T1000 (cell line): Measurements from ENCODE around the gene PRX.
A peak's percentile ranks its signal among the peaks of the same experiment; 100 is the strongest.
"Not testable (repeated sequence)": the region's sequence is repeated elsewhere in the genome, so short reads cannot be mapped to it uniquely, and the experiment has no call there.

Experiments
- DNase-seq: peaks from one replicate; lab custom pipeline; 2025; ENCODE audit warnings: mixed read lengths; lab: John Stamatoyannopoulos, UW

Gene PRX

GRCh38 chr19:40416918-40417642, 3.9 kb upstream of the PRX start:
- DNase-seq: no peak

- no peak for DNase-seq
Observed at GRCh38 chr19:40415768-40416167, 2.6 kb upstream of the PRX start.

GRCh38 chr19:40414542-40415535, 1.7 kb upstream of the PRX start:
- DNase-seq: no peak

- DNase-seq: no peak
Observed at GRCh38 chr19:40412866-40413265, 312 bp downstream of the PRX start.

- DNase-seq: no peak
Observed at GRCh38 chr19:40411958-40412499, 1.1 kb downstream of the PRX start.

- no peak for DNase-seq
Observed at GRCh38 chr19:40411125-40411842, 1.9 kb downstream of the PRX start.

GRCh38 chr19:40410030-40410389, 3.2 kb downstream of the PRX start:
- no peak for DNase-seq

- not testable (repeated sequence) for DNase-seq
Observed at GRCh38 chr19:40408598-40408925, 4.6 kb downstream of the PRX start.

- DNase-seq: no peak
Observed at GRCh38 chr19:40407714-40408597, 5.2 kb downstream of the PRX start.

GRCh38 chr19:40403262-40403984, 9.8 kb downstream of the PRX start:
- DNase-seq: peak; percentile 85

GRCh38 chr19:40400559-40400958, 12.6 kb downstream of the PRX start:
- DNase-seq: no peak

GRCh38 chr19:40398417-40399131, 14.6 kb downstream of the PRX start:
- no peak for DNase-seq

- DNase-seq: no peak
Observed at GRCh38 chr19:40397568-40397906, 15.6 kb downstream of the PRX start.

- DNase-seq: no peak
Observed at GRCh38 chr19:40396886-40397567, 16.2 kb downstream of the PRX start.

- DNase-seq: no peak
Observed at GRCh38 chr19:40395956-40396355, 17.2 kb downstream of the PRX start.

- DNase-seq: no peak
Observed at GRCh38 chr19:40394816-40395210, 18.4 kb downstream of the PRX start.

GRCh38 chr19:40393894-40394815, 19.0 kb downstream of the PRX start:
- no peak for DNase-seq

GRCh38 chr19:40392894-40393517, 20.2 kb downstream of the PRX start:
- DNase-seq: no peak
